ENCODE data around the gene EPB41L1. TPM values are rescaled to one million over a fixed set of nuclear protein-coding genes. Genes with fewer than 3 reads are reported as not detected.

The EPB41L1 gene
- total and polyA plus RNA-seq, 11 donors = 7.1 to 29.8 (median 17.3) TPM

DNA sequence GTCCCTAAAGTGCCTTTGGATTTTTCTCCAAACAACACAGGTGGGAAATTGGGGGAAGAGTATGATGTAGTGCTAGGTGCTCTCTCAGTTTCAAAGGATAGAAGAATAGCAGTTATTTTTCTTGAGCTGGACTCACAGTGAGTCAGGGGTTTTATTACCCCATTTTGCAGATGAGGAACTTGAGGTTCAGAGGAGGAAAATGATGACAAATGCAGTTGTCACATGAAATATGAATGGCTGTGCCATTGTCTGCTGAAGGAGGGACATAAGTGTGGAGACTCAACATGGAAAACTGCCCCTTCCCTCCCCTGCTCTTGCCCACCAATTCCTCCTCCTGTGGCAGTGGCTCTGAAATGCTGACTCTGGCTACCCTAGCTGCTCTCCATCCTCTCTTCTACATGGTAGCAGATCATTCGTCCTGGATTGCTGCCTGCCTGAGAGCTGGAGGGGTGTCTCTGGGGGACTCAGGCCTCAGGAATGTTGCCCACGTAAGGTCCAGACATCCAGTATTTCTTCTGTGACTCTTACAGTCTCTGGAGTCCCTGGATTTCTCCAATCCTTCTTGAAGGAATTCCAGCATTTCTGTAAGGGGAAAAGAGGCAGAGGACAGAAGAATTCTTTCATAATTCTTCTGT, 37.6 kb upstream of the EPB41L1 start:
- intact Hi-C loops (cut with DNase I) = no loop called here
- peak in 1 of 4 donors; percentile 60 for ATAC-seq
- no peaks in the 10 kb centered on the region for H3K27me3 ChIP-seq
- H3K9me3 ChIP-seq = no peaks in the 10 kb centered on the region
- no peak overlapping the region for H3K27ac ChIP-seq
- no peaks in the 10 kb centered on the region for H3K36me3 ChIP-seq
- no peak for DNase-seq
- no peak for TF ChIP-seq CTCF (IDR thresholded peaks at IDR 0.05)
- TF ChIP-seq POLR2A (IDR thresholded peaks at IDR 0.05) = no peak
- H3K4me1 ChIP-seq = peaks cover 0 to 35% (median 0%) of the 10 kb centered on the region in 12 donors
- no peak overlapping the region for H3K4me3 ChIP-seq
- 72 to 81% (median 77%) methylated on average over 2 of the region's 2 CpGs for WGBS, 4 donors

- DNase-seq (peak in 3 of 5 donors; percentile 38 to 52 (median 43)), ATAC-seq (peak in 3 of 4 donors; percentile 54 to 79 (median 65))
- Histone ChIP-seq H3K27ac (no peak overlapping the region), H3K9me3 (no peaks in the 10 kb centered on the region), H3K27me3 (no peaks in the 10 kb centered on the region), H3K4me3 (no peak overlapping the region), H3K36me3 (no peaks in the 10 kb centered on the region), H3K4me1 (peaks cover 0 to 35% (median 0%) of the 10 kb centered on the region in 12 donors)
- no peak for TF ChIP-seq CTCF (IDR thresholded peaks at IDR 0.05)
- TF ChIP-seq POLR2A (IDR thresholded peaks at IDR 0.05) = no peak
- intact Hi-C loops (cut with DNase I) = no loop called here
These were observed 36.9 kb upstream of the EPB41L1 start for GRCh38 chr20:36117638-36118037.

DNA sequence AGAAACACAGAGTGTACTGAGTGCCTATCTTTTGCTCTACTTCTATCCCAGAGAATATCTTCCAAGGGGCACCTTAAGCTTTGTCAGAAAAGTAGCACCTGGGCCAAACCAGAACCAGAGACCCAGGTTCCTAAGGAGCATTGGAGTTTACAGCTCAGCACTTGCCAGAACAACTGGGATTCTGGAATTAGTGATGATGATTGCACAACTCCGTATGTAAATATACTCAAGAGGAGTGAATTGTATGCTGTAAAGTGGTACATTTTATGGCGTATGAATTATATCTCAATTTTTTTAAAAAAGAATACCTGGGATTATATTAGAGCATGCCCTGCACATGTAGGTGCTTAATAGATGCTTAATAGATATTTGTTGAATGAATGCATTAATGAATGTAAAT, 36.2 kb upstream of the EPB41L1 start:
- no peaks in the 10 kb centered on the region for H3K27me3 ChIP-seq
- no peak overlapping the region for H3K4me3 ChIP-seq
- intact Hi-C loops (cut with DNase I) = no loop called here
- no peak overlapping the region for H3K27ac ChIP-seq
- H3K9me3 ChIP-seq = no peaks in the 10 kb centered on the region
- H3K36me3 ChIP-seq = no peaks in the 10 kb centered on the region
- H3K4me1 ChIP-seq = peaks cover 0 to 35% (median 0%) of the 10 kb centered on the region in 12 donors
- ATAC-seq = no peak
- TF ChIP-seq POLR2A (IDR thresholded peaks at IDR 0.05) (no peak), CTCF (IDR thresholded peaks at IDR 0.05) (no peak)
- DNase-seq = no peak
- 92 to 96% (median 93%) methylated on average over 2 of the region's 2 CpGs for WGBS, 4 donors

DNA sequence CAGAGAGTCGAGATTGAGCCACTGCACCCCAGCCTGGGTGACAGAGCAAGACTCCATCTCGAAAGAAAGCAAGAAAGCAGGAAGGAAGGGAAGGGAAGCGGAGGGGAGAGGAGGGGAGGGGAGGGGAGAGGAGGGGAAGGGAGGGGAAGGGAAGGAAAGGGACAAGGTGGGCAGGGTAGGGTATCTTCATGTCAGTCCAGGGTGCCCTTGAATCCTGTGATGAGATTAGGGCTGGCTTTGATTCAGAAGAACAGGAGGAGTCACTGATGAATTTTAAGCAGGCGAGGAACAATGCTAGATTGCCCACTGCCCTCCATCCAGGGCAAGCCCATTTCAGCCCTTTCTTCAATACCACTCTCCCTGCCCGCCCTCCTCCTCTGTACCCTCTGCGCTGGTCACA, 35.0 kb upstream of the EPB41L1 start:
- Histone ChIP-seq H3K4me3 (no peak overlapping the region), H3K4me1 (peaks cover 0 to 25% (median 0%) of the 10 kb centered on the region in 12 donors), H3K27me3 (no peaks in the 10 kb centered on the region), H3K36me3 (no peaks in the 10 kb centered on the region), H3K9me3 (no peaks in the 10 kb centered on the region), H3K27ac (no peak overlapping the region)
- intact Hi-C loops (cut with DNase I) = no loop called here
- ATAC-seq (no peak), DNase-seq (no peak)
- WGBS, 4 donors = 82 to 91% (median 85%) methylated on average over 6 of the region's 6 CpGs
- TF ChIP-seq CTCF (IDR thresholded peaks at IDR 0.05) (no peak), POLR2A (IDR thresholded peaks at IDR 0.05) (no peak)

All from heart left ventricle (tissue), 16 donors.